ENCODE data around the gene SH2B3.

Gene SH2B3

GRCh38 chr12:111408686-111409402 lies 3.1 kb downstream of the SH2B3 start:
- no peak for DNase-seq (ENCODE audit: low read depth in 1 of 2, low spot score in 1 of 2)

GRCh38 chr12:111409403-111409779 lies 3.7 kb downstream of the SH2B3 start:
- DNase-seq (ENCODE audit: low read depth in 1 of 2, low spot score in 1 of 2): no peak

GRCh38 chr12:111409780-111410430 lies 4.2 kb downstream of the SH2B3 start:
- no peak for DNase-seq (ENCODE audit: low read depth in 1 of 2, low spot score in 1 of 2)

- DNase-seq (ENCODE audit: low read depth in 1 of 2, low spot score in 1 of 2): no peak
These were observed 4.9 kb downstream of the SH2B3 start for GRCh38 chr12:111410431-111411184.

- no peak for DNase-seq (ENCODE audit: low read depth in 1 of 2, low spot score in 1 of 2)
These were observed 5.6 kb downstream of the SH2B3 start for GRCh38 chr12:111411185-111411764.

- DNase-seq (ENCODE audit: low read depth in 1 of 2, low spot score in 1 of 2): no peak
These were observed 6.5 kb downstream of the SH2B3 start for GRCh38 chr12:111412007-111412829.

- no peak for DNase-seq (ENCODE audit: low read depth in 1 of 2, low spot score in 1 of 2)
These were observed 7.2 kb downstream of the SH2B3 start for GRCh38 chr12:111412830-111413441.

GRCh38 chr12:111413442-111414086 lies 7.8 kb downstream of the SH2B3 start:
- DNase-seq (ENCODE audit: low read depth in 1 of 2, low spot score in 1 of 2): no peak

- DNase-seq (ENCODE audit: low read depth in 1 of 2, low spot score in 1 of 2): no peak
These were observed 9.1 kb downstream of the SH2B3 start for GRCh38 chr12:111414711-111415252.

GRCh38 chr12:111417290-111417689 lies 11.6 kb downstream of the SH2B3 start:
- DNase-seq (ENCODE audit: low read depth in 1 of 2, low spot score in 1 of 2): no peak

GRCh38 chr12:111417784-111418593 lies 12.3 kb downstream of the SH2B3 start:
- DNase-seq (ENCODE audit: low read depth in 1 of 2, low spot score in 1 of 2): no peak

- DNase-seq (ENCODE audit: low read depth in 1 of 2, low spot score in 1 of 2): no peak
These were observed 12.8 kb downstream of the SH2B3 start for GRCh38 chr12:111418594-111418880.

- no peak for DNase-seq (ENCODE audit: low read depth in 1 of 2, low spot score in 1 of 2)
These were observed 14.1 kb downstream of the SH2B3 start for GRCh38 chr12:111419784-111420183.

- no peak for DNase-seq (ENCODE audit: low read depth in 1 of 2, low spot score in 1 of 2)
These were observed 14.8 kb downstream of the SH2B3 start for GRCh38 chr12:111420494-111420893.

- no peak for DNase-seq (ENCODE audit: low read depth in 1 of 2, low spot score in 1 of 2)
These were observed 18.6 kb downstream of the SH2B3 start for GRCh38 chr12:111424189-111424792.

- DNase-seq (ENCODE audit: low read depth in 1 of 2, low spot score in 1 of 2): no peak
These were observed 19.1 kb downstream of the SH2B3 start for GRCh38 chr12:111424793-111425251.

GRCh38 chr12:111425655-111426054 lies 19.9 kb downstream of the SH2B3 start:
- no peak for DNase-seq (ENCODE audit: low read depth in 1 of 2, low spot score in 1 of 2)

- DNase-seq (ENCODE audit: low read depth in 1 of 2, low spot score in 1 of 2): no peak
These were observed 20.8 kb downstream of the SH2B3 start for GRCh38 chr12:111426344-111427185.
